Measurements from ENCODE around the gene SHROOM2. TPM values are rescaled to one million over a fixed set of nuclear protein-coding genes. Genes with fewer than 3 reads are reported as not detected.

SHROOM2 gene
- total RNA-seq, 1 experiment from 2014 or later: 5.3 TPM

DNA sequence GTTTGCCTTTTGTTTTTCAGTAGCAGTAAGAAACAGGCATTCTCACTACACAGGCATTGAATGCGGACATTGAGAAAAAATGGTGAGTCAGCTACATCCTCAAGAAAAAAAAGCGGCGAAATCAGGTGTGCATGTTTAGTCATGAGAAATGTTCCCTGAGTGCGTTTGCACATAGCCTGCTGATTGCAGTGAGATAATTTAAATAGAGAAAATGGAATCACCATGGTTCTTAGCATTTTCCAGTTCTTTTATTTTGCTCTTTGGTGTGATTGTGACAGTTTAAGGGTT, 126.9 kb downstream of the SHROOM2 start:
- POLR2A ChIA-PET: no interaction called here
- H3K4me1 ChIP-seq (ENCODE audit: control insufficient read depth in 1 of 2, insufficient read depth in 2 of 2, low read length in 2 of 2): peaks cover 4 to 16% of the 10 kb centered on the region in 2 experiments; a peak in 3 of 4 replicates
- H3K9me2 ChIP-seq (ENCODE audit: insufficient read depth): no peaks in the 10 kb centered on the region
- H3K27me3 ChIP-seq (ENCODE audit: insufficient read depth, low read length): no peaks in the 10 kb centered on the region
- H2AFZ ChIP-seq (ENCODE audit: low read depth, low read length, poor library complexity, severe bottlenecking): no peak overlapping the region
- no peak overlapping the region for H3K27ac ChIP-seq (ENCODE audit: low read depth, low read length)
- H3K9ac ChIP-seq (ENCODE audit: low read length): no peak overlapping the region
- intact Hi-C loops (cut with micrococcal nuclease): no loop called here
- H4K20me1 ChIP-seq (ENCODE audit: insufficient read depth): no peaks in the 10 kb centered on the region
- no peak overlapping the region for H3K4me2 ChIP-seq (ENCODE audit: low read length)
- RAD21 ChIA-PET (ENCODE audit: low non-redundant PET in 1 of 2, low total read pairs in 2 of 2, uncharacterized antibody in 2 of 2, unreplicated experiment in 2 of 2): no interaction called here
- no peaks in the 10 kb centered on the region for H3K79me2 ChIP-seq (ENCODE audit: insufficient read depth, low read length)
- H3K36me3 ChIP-seq (ENCODE audit: control insufficient read depth in 1 of 2, insufficient read depth in 2 of 2, low read length in 2 of 2): no peaks in the 10 kb centered on the region
- CTCF ChIA-PET: no interaction called here
- DNase-seq (ENCODE audit: low read depth, low spot score) (no peak), ATAC-seq (no peak)
- BruUV-seq (replicated peaks): no TSS peak
- no peak overlapping the region for H3K4me3 ChIP-seq (replicated peaks in 1 of 2; ENCODE audit: low read depth in 1 of 2, low read length in 2 of 2)
- no peaks in the 10 kb centered on the region for H3K9me3 ChIP-seq (ENCODE audit: control insufficient read depth in 1 of 2, insufficient read depth in 1 of 2, low read depth in 1 of 2, low read length in 2 of 2)
- no peak for TF ChIP-seq EGR1 (IDR thresholded peaks at IDR 0.05; ENCODE audit: low read depth)

DNA sequence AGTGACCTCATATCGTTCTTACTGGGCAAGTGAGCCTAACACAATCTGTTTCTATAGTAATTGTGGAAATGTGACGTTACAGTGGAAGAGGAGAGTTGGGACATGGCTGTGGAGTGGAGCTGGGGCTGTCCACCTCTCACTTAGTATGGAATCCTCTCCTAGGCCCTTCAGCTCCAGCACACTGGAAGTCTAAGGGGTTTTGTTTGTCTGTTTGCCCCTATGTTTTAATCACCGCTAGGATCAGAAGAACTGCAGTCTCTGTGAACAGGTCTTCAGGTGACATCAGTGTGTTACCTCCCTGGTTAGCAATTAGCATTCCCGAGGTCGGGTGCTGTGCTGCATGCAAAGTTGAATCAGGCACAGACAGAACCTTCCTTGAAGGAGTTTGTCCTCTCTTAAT, 131.6 kb downstream of the SHROOM2 start:
- Histone ChIP-seq H3K9me3 (ENCODE audit: control insufficient read depth in 1 of 2, insufficient read depth in 1 of 2, low read depth in 1 of 2, low read length in 2 of 2) (no peaks in the 10 kb centered on the region), H3K79me2 (ENCODE audit: insufficient read depth, low read length) (no peaks in the 10 kb centered on the region), H4K20me1 (ENCODE audit: insufficient read depth) (no peaks in the 10 kb centered on the region), H3K36me3 (ENCODE audit: control insufficient read depth in 1 of 2, insufficient read depth in 2 of 2, low read length in 2 of 2) (no peaks in the 10 kb centered on the region), H3K9ac (ENCODE audit: low read length) (no peak overlapping the region), H3K27me3 (ENCODE audit: insufficient read depth, low read length) (no peaks in the 10 kb centered on the region), H3K9me2 (ENCODE audit: insufficient read depth) (no peaks in the 10 kb centered on the region), H2AFZ (ENCODE audit: low read depth, low read length, poor library complexity, severe bottlenecking) (no peak overlapping the region), H3K4me2 (ENCODE audit: low read length) (no peak overlapping the region), H3K4me3 (replicated peaks in 1 of 2; ENCODE audit: low read depth in 1 of 2, low read length in 2 of 2) (no peak overlapping the region), H3K27ac (ENCODE audit: low read depth, low read length) (no peak overlapping the region), H3K4me1 (ENCODE audit: control insufficient read depth in 1 of 2, insufficient read depth in 2 of 2, low read length in 2 of 2) (no peaks in the 10 kb centered on the region)
- ChIA-PET CTCF (no interaction called here), RAD21 (ENCODE audit: low non-redundant PET in 1 of 2, low total read pairs in 2 of 2, uncharacterized antibody in 2 of 2, unreplicated experiment in 2 of 2) (no interaction called here), POLR2A (no interaction called here)
- intact Hi-C loops (cut with micrococcal nuclease): no loop called here
- DNase-seq (ENCODE audit: low read depth, low spot score) (no peak), ATAC-seq (no peak)
- BruUV-seq (replicated peaks): no TSS peak
- TF ChIP-seq TCF7L2 (IDR thresholded peaks at IDR 0.05; ENCODE audit: borderline replicate concordance, extremely low read depth, insufficient read depth, insufficient read length) (no peak), JUND (IDR thresholded peaks at IDR 0.05) (no peak), EZH2 (IDR thresholded peaks at IDR 0.05) (no peak), EZH2phosphoT487 (IDR thresholded peaks at IDR 0.05; ENCODE audit: borderline replicate concordance) (no peak), FOSL1 (IDR thresholded peaks at IDR 0.05; ENCODE audit: low read depth) (no peak)

Data from HCT116 (cell line).